T-helper 1 cell treated with Interleukin-12 subunit alpha and Interleukin-12 subunit beta and Interleukin-4 antibody, amounts not matched to agents 30 ng/mL and 1 ng/mL, for 36 hours (primary cell): Measurements from ENCODE around the gene PABPN1L. TPM values are rescaled to one million over a fixed set of nuclear protein-coding genes. Genes with fewer than 3 reads are reported as not detected.

Source experiments
- intact Hi-C: fragments of 100-400 bp; cut with micrococcal nuclease; formaldehyde crosslinking; loops from one replicate; pipeline ENCODE4 v1.15.1; 2024
- total RNA-seq: library from RNA; stranded (reverse); gene quantifications from 2 replicates; pipeline ENCODE4 v1.2.3, GENCODE V29; 2022

The PABPN1L gene, protein sequence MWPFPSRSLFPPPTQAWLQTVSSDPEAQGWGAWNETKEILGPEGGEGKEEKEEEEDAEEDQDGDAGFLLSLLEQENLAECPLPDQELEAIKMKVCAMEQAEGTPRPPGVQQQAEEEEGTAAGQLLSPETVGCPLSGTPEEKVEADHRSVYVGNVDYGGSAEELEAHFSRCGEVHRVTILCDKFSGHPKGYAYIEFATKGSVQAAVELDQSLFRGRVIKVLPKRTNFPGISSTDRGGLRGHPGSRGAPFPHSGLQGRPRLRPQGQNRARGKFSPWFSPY
- total RNA-seq = not detected in 2 replicates

DNA sequence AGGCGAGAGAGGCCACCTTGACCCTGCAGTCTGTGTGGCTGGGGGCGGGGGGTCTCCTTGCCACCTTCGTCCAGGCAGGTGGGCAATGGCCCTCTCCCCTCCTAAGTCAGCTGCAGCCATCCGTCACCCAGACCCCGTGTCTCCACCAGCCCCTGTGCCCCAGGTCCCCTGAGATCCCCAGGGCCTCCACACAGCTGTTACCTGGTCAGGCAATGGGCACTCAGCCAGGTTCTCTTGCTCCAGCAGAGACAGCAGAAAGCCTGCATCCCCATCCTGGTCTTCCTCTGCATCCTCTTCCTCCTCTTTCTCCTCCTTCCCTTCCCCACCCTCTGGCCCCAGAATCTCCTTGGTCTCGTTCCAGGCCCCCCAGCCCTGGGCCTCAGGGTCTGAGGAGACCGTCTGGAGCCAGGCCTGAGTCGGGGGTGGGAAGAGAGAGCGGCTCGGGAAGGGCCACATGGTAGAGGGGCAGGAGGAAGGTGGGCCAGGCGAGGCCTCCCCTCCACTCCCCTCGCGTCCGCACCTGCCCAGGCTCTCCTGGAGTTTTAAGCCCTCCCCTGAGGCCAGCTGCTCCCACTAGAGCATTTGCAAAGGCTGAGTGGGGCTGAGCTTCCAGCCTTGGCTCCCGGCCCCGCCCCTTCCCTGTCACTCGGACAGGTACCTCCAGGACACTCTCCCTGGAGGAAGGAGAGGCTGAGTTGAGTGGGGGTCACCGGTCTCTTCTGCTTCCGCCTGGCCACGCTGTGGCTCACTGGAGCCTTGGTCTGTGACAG, at the start of gene PABPN1L:
TSS of gene PABPN1L (minus strand) at position 510 of the 770 bp plus-strand sequence. CDS start at position 456, 54 bp downstream.
- intact Hi-C loops = no loop called here

DNA sequence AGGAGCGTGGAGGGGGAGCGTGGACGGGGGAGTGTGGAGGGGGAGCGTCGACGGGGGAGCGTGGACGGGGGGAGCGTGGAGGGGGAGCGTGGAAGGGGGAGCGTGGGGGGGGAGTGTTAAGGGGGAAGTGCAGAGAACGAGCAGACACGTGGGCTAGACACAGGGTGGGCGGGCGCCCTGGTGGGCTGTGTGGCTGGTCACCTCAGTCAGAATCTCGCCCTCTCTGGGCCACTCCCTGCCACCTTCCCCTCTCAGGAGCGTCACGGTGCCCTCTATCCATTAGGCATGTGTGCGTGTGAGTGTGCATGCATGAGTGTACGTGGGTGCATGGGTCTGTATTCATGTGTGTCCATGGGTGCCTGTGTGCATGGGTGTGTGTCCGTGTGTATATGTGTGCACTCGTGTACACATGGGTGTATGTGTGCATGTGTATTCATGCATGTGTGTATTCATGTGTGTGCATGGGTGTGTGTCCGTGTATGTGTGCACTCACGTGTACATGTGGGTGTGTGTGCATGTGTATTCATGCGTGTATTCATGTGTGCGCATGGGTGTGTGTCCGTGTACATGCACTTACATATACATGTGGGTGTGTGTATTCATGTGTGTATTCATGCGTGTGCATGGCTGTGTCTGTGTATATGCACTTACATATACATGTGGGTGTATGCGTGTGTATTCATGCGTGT, 49.3 kb upstream of the PABPN1L start:
- intact Hi-C loops = no loop called here

DNA sequence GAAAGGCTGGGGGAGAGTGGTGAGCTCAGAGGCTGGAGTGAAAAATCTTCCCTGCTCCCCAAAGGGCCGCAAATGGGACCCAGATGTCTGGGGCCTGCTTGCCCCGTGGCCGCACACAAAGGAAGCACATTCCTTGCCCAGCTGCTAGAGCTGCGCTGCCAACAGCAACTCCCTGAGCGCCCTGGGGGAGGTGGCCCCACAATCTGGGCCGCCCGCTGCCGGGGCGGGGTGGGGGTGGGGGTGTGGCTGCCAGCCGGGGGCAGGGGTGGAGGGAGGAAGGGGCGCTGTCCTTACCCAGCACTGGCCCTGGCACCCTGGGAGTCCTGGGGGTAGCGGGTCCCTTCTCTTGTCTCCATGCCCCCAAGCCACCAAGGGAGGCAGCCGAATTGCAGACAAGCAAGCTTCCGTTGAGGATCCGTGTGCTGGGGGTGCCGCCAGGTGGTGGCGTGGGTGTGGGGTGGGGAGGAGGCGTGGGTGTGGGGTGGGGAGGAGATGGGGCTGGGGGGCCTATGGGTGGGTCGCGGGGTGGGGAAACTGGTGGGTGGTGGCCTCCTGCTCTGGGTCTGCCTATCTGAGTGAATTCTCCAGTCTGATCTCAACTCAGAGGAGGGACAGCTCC, 48.4 kb upstream of the PABPN1L start:
- intact Hi-C loops = no loop called here

DNA sequence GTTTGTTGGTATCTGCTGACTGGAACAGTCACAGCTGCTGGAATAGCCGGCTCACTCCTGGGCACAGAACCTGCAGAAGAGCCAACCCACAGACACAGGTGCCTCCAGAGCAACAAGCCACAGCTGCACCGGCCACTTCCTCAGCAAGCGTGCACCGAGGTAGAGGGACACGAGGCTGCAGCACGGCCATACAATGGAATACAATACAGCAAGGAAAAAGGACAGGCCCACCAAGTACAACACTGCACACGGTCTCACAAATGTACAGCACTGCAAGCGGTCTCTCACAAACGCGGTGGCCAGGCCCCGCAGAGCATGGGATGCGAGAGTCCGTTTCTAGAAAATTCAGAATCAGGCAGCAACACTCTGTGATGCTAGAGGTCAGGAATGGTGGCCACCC, 47.4 kb upstream of the PABPN1L start:
- intact Hi-C loops = no loop called here

DNA sequence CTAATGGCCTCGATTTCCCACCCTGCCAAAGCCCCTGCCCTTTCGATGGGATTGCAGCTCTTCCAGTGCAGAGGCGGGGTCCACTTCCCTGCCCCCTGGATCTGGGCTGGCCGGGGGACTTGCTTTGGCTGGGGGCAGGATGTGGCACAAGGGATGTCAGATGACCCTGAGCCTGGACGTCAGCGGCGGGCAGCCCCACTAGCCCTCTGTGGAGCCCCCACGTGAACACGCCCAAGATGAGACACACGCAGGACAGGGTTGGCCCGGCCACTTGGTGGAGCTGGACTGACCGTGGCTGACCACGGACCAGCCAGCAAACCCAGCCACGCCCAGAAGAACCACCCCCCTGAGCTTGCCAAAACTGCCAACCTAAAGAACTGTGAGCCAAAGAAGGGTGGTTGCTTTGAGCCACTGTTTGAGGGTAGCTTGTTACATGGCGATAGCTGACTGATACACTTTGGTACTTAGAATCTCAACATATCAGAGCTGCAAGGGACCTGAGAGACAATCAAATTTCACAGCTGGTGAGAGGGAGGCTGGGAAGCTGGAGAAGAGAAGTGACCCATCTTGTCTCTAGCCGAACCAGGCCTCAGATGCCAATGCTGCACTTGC, 46.6 kb upstream of the PABPN1L start:
- intact Hi-C loops = no loop called here

DNA sequence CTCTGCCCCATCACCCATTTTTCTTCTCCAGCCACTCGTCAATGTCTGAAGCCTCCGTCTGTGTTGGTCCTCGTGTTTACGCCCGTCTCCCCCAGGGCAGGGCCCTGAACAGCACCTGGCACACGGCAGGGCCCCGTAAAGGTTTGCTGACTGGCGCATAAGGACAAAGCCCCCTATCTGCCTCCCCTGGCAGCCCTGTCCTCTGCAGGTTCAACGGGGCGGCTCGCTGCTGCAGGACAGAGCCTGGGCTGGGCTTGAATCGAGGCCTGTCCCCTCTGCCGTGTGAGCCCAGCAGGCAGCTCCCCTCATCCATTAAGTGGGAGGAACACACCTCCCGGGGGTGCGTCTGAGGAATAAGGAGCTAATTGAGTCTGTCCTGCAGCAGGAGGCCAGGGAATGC, 46.1 kb upstream of the PABPN1L start:
- intact Hi-C loops = no loop called here

DNA sequence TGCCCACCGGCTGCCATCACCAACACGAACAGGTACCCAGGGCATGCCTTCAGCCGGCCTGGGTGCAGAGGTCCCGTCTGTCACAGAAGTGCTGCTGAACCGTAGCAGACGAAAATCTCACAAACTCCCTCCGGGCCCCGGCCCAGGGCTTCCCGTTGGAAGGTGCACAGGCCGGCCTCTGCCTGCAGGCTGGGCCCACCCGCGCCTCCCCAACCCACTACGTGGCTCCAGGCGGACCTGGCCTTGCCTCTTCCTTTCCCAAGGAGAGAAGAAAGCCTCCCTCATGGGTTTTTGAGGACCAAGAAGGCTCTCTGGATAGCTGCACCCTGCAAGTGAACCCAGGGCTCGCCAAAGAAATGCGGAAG, 45.5 kb upstream of the PABPN1L start:
- intact Hi-C loops = no loop called here

DNA sequence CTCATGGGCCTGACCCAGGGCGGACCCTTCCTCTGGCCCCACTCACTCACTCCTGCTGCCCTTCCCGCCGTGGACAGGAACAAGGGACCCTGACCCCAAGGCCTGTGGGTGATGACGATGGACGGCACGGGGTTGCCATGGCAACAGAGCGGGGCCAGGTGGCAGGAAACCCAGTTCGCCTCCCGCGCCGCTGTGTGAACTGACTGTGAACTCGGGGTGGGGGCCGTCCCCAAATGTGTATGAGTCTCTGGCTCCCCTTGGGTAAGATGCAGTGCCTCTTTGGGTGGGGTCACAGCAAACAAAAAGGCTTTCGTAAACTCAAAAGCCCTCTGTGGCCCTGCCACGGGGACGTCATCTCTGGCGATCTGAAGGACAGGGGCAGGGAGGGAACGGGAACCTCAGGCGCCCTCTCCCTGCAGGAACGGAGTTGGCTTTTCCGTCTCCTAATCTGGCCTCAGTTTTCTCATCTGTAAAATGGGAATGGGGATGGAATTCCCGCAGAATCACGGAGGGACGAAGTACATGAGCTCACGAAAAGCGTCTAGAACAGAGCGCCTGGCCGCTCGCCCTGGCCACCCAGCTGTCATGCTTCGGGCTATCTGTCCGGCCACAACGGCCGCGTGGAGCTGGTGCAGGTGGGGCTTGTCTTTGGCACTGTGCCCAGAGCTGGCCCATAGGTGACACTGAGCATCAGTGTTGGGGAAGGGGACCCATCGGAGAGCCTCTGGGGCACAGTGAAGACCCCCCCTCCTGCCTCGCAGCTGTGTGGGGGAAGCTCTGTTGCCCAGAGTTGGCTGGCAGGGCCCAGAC, 44.9 kb upstream of the PABPN1L start:
- intact Hi-C loops = no loop called here

DNA sequence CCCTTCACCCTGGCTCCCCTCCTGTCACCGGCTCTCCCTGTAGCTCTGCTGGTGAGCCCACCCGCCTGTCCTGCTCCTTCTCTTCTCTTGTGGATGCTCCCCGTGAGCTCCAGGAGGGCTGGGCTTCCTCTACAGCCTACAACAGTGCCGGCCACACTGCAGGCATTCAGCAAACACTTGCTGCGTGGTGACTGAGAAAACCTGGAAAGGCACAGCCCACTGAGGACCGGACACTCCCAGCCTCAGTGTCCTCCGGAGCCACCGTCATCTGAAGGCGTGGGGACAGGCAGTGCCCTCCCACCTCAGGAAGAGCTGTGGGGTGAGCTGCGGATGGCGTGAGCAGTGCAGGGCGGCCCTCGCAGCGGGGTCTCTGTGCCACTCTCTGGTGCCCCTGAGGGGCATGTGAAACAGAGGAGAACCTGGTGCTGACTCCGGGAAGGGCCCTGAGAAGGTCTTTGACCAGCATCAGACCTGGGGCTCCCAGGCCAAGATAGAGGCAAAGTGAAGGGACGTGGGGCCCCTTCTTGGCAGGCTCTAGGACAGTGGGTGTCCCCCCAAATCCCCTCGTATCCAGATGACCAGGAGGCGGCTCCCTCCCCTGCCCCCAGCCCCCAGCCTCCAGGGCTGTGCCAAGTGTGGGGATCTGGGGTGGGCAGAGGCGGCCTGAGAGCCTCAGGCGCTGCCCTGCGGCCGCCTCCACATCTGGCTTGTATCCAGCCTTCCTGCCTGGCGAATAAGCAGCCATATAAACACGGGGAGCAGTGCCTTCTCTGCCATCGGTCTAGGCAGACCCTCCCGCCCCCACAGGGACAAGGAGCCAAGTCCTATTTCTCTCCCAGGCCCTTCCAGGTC, 44.0 kb upstream of the PABPN1L start:
- intact Hi-C loops = no loop called here

DNA sequence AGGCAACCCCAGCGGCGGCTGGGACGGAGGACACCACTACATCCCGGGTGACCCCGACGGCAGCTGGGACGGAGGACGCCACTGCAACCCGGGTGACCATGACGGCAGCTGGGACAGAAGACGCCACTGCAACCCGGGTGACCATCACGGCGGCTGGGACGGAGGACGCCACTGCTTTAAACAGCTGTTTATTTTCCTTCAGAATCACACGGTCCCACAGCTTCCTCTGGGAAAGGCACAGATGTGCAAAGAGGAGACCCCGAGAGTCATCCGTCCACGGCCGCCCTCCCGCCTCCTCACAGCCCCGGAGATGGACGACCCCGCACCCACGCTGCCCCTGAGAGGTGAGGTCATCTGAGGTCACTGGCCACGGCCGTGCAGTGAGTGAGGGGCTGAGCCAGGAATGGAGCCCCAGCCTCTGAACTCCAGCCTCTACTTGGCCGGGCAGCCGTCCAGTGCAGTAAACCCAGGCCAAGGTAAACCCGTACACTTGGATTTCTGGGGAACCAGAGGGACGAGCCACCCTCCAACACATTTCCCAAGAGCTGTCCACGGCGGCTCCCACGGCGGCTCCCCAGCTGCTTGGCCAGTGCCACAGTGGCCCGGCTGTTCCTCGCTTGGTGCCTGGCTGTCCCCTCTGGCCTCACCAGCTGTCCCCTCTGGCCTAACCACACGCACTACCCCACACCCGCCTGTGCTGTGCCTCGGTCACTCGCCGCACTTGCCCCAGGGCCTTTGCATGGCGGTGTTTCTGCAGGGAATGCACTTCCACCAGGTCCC, 43.2 kb upstream of the PABPN1L start:
- intact Hi-C loops = no loop called here

DNA sequence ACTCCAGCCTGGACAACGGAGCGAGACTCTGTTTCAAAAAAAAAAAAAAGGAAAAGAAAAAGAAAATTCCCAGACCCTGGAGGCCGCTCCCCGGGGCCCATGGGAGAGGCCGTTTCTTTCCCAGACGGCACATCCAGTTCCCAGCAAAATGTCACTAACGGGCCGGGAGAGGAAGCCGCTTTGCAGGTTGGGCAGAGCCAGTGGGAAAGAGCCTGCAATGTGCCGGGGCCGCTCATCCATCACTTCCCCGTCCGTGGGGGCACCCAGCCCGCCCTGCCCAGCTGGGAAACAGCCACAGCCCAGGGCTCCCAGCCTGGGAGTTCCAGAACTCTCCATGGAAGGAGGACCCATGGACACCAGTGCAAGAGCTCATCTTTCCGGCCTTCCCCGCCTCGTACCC, 41.8 kb upstream of the PABPN1L start:
- intact Hi-C loops = no loop called here

DNA sequence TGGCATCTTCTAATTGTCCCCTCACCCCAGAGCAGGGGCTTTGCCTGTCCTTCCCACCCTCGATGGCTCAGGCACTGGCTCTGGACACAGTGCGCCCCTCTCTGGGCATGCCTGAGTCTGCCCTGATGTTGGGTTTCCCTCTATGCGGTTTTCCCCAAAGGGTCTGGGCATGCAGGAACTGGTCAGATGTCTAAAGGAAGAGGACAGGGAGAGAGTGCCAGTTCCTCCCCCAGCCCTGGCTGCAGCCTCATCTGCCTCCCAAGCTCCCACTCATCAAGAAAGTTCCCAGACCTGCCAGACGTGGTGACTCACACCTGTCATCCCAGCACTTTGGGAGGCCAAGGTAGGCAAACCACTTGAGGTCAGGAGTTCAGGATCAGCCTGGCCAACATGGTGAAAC, 41.3 kb upstream of the PABPN1L start:
- intact Hi-C loops = no loop called here

DNA sequence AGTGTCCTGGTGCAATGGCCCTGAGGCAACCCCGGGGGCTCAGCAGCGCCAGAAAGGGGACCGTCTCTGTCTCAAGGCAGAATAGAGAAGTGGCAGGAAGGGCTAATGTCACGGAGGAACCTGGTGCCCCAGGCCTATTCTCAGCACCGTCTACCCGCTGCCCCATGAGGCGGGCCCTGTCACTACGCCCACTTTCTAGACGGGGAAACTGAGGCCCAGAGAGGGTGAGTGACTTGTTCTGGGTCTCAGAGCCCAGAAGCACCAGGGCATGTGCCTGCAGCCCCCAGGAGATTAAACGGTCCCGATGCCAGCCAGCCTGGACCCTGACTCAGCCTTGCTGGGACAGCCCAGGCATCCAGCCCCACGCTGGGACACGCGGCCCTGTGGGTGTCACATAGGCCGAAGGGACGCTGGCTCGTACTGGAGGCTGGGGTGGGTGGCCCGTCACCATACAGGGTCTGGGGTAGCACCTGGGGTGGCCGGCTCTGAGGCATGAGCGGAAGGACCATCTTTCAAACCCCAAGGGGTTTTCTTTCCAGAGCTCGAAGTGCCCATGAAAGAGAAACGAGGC, 40.2 kb upstream of the PABPN1L start:
- intact Hi-C loops = no loop called here

DNA sequence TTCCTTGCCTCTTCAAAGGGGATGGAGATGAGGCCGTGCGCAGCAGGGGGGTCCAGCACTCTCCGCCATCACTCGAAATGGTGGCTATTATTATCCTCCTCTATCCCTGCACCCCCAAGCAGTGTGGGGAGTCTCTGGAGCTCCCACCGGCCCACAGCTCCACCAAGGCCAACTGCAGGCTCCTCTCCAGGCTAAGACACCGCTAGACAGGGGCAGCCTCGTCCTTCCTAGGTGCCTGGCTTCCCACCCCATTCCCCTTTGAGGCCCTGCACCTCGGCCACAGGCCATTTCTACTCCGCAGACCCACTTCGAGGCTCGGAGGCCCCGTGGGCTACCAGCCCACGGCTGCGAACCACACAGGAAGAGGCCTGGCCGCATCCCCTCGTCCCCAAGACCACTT, 39.6 kb upstream of the PABPN1L start:
- intact Hi-C loops = no loop called here

DNA sequence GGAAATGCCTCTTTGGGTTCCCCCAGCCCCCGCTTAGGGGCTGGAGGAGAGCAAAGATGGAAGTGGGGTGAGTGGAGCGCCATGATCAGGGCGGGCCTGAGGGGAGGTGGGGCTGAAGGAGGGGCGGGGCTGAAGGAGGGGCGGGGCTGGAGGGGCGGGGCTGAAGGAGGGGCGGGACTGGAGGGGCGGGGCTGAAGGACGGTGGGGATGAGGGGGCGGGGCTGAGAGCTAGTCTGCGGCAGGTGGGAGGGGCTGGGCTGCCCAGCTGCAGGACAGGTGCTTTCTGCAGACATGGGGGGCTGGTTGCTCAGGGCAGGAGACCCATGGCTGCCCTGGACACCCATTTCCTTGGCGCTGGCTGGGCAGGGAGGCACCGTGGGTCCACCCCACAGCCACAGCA, 39.1 kb upstream of the PABPN1L start:
- intact Hi-C loops = no loop called here

DNA sequence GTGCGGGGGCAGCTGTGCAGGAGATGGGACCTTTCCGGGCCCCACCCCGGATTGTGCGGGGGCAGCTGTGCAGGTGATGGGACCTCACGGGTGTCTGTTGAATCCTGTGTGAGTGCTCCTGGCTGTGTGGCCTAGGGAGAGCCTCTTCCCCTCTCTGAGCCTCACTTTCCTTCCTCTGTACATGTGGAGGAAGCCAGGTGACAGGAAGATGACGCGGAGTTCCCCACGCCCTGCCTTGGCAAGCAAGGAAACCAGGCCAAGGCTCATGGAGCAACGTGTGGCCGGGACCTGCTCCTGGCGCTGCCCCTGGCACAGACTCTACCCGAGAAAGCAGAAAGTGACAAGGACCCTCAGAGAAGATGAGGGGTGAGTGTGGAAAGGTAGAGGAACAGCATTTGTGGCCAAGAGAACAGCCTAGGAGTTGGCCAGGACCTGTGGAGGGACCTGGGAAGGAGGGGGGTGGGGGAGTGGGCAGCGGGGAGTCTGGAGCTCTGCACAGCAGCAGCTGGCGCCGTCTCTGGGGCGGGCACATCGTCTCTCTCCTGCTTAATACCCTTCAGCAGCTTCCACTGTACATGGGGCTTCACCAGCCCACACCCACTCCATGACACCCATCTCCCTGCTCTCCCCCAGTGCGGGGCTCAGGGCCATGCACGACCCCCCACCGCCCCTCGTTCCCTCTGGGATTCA, 38.4 kb upstream of the PABPN1L start:
- intact Hi-C loops = no loop called here

DNA sequence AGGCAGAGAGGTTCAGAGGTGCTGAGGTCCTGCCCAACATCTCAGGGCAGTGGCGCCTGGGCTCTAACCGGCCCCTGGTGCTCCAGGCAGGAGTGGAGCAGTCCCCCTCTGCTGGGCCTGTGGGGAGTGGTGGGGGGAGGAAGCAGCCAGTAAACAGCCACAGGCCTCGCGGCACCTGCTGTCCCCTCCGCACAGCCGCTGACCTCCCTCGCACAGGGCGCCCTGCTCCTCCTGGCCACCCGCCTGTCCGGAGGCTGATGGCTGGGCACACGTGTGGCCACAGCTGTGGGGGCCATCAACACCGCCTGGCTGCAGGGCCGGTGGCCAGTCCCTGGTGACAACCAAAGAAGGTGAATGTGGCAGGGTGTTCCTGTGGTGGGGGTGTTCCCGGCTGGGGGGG, 36.8 kb upstream of the PABPN1L start:
- intact Hi-C loops = no loop called here

DNA sequence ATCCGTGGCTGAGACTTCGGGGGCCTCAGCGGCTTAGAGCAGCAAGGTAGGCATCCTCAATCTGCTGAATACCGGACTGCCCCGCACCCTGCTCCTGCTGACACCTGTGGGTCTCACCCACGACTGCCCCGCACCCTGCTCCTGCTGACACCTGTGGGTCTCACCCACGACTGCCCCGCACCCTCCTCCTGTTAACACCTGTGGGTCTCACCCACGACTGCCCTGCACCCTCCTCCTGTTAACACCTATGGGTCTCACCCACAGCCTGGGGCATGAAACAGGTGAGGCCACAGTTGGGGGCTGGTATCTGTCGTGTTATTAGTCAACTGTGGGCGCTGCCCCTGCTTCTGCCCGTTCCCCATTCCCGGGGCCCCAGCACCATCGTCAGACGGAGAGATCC, 36.3 kb upstream of the PABPN1L start:
- intact Hi-C loops = no loop called here
